KMS-11 (cell line): ENCODE data around the gene SP140.

Experiments
- H2AFZ ChIP-seq: fragments of 200-600 bp; sonication (generic); 2 replicates; pipeline ENCODE4 v1.6.1; 2016; ENCODE audit warnings: antibody characterized with exemption, mixed run types, low read depth
- H3K27ac ChIP-seq: fragments of 200-600 bp; sonication (generic); 2 replicates; pipeline ENCODE4 v1.6.1; 2016; ENCODE audit warnings: mild to moderate bottlenecking, mixed run types
- H3K27me3 ChIP-seq: fragments of 200-600 bp; sonication (generic); 2 replicates; pipeline ENCODE4 v1.6.1; 2017; ENCODE audit warnings: mild to moderate bottlenecking, low read depth, mixed run types, moderate library complexity; ENCODE audit not compliant: insufficient read depth
- H3K36me3 ChIP-seq: fragments of 200-600 bp; sonication (generic); 2 replicates; pipeline ENCODE4 v1.6.1; 2017; ENCODE audit warnings: mild to moderate bottlenecking, mixed run types; ENCODE audit not compliant: insufficient read depth
- H3K4me1 ChIP-seq: fragments of 200-600 bp; sonication (generic); 2 replicates; pipeline ENCODE4 v1.6.1; 2016; ENCODE audit warnings: mild to moderate bottlenecking, low read depth, mixed run types; ENCODE audit not compliant: poor library complexity, severe bottlenecking
- H3K4me2 ChIP-seq: fragments of 200-600 bp; sonication (generic); 2 replicates; pipeline ENCODE4 v1.7.0; 2016; ENCODE audit warnings: mild to moderate bottlenecking, mixed run types
- H3K4me3 ChIP-seq: fragments of 200-600 bp; sonication (generic); IDR thresholded peaks from 2 replicates; pipeline ENCODE4 v1.6.1; 2017; ENCODE audit warnings: low read depth, low read length, mixed read lengths; ENCODE audit not compliant: insufficient read depth
- H3K79me2 ChIP-seq: fragments of 200-600 bp; sonication (generic); 2 replicates; pipeline ENCODE4 v1.6.1; 2016; ENCODE audit warnings: low read depth, mixed run types; ENCODE audit not compliant: insufficient read depth
- H3K9ac ChIP-seq: fragments of 200-600 bp; sonication (generic); 2 replicates; pipeline ENCODE4 v1.6.1; 2016; ENCODE audit warnings: mild to moderate bottlenecking, mixed run types
- H4K20me1 ChIP-seq: fragments of 200-600 bp; sonication (generic); 2 replicates; pipeline ENCODE4 v1.6.1; 2016; ENCODE audit warnings: mild to moderate bottlenecking, mixed run types; ENCODE audit not compliant: insufficient read depth
- CTCF ChIP-seq: fragments of 200-600 bp; sonication (generic); conservative IDR thresholded peaks from 2 replicates; pipeline ENCODE4 v1.6.1; 2017; ENCODE audit warnings: low read depth, mild to moderate bottlenecking, antibody characterized with exemption, low read length, moderate library complexity, mixed read lengths

The SP140 gene

GRCh38 chr2:230205034-230205433, 20.5 kb upstream of the SP140 start:
- Histone ChIP-seq H3K79me2 (no peaks in the 10 kb centered on the region), H3K9ac (no peak overlapping the region), H3K4me2 (no peak overlapping the region), H3K4me1 (no peaks in the 10 kb centered on the region), H3K27ac (no peak overlapping the region), H3K27me3 (no peaks in the 10 kb centered on the region), H2AFZ (no peak overlapping the region), H4K20me1 (no peaks in the 10 kb centered on the region), H3K4me3 (no peak overlapping the region), H3K36me3 (no peaks in the 10 kb centered on the region)
- TF ChIP-seq CTCF = no peak

- Histone ChIP-seq H3K27me3 (no peaks in the 10 kb centered on the region), H3K9ac (no peak overlapping the region), H2AFZ (no peak overlapping the region), H3K4me3 (no peak overlapping the region), H3K79me2 (no peaks in the 10 kb centered on the region), H3K36me3 (no peaks in the 10 kb centered on the region), H4K20me1 (no peaks in the 10 kb centered on the region), H3K4me2 (no peak overlapping the region), H3K4me1 (no peaks in the 10 kb centered on the region), H3K27ac (no peak overlapping the region)
- TF ChIP-seq CTCF = no peak
These were observed 19.8 kb upstream of the SP140 start for GRCh38 chr2:230205721-230206120.

- Histone ChIP-seq H3K9ac (no peak overlapping the region), H3K36me3 (no peaks in the 10 kb centered on the region), H3K4me3 (no peak overlapping the region), H3K27ac (no peak overlapping the region), H3K27me3 (no peaks in the 10 kb centered on the region), H3K4me1 (no peaks in the 10 kb centered on the region), H3K79me2 (no peaks in the 10 kb centered on the region), H3K4me2 (no peak overlapping the region), H4K20me1 (no peaks in the 10 kb centered on the region), H2AFZ (no peak overlapping the region)
- TF ChIP-seq CTCF = no peak
These were observed 17.0 kb upstream of the SP140 start for GRCh38 chr2:230208576-230208975.

- Histone ChIP-seq H3K27ac (no peak overlapping the region), H3K4me3 (no peak overlapping the region), H3K4me1 (no peaks in the 10 kb centered on the region), H3K4me2 (no peak overlapping the region), H3K36me3 (no peaks in the 10 kb centered on the region), H3K27me3 (no peaks in the 10 kb centered on the region), H2AFZ (no peak overlapping the region), H3K79me2 (no peaks in the 10 kb centered on the region), H3K9ac (no peak overlapping the region), H4K20me1 (no peaks in the 10 kb centered on the region)
- no peak for TF ChIP-seq CTCF
These were observed 16.0 kb upstream of the SP140 start for GRCh38 chr2:230209422-230210051.
